ENCODE measurements around the gene LPCAT3.

LPCAT3 gene

GRCh38 chr12:6938353-6939190 lies 79.7 kb downstream of the LPCAT3 start:
- Histone ChIP-seq H3K4me3 (ENCODE audit: low read depth, low read length) (peak overlapping the region; percentile 13), H3K27ac (ENCODE audit: extremely low read depth, low read depth, low read length) (peak overlapping the region; percentile 25; the same call in 1 of the 2 replicates), H3K9me3 (ENCODE audit: control insufficient read depth, insufficient read depth, low read depth, low read length) (no peaks in the 10 kb centered on the region), H3K4me1 (ENCODE audit: control insufficient read depth, insufficient read depth, low read length) (peaks cover 6% of the 10 kb centered on the region), H3K36me3 (ENCODE audit: control insufficient read depth in 2 of 2, insufficient read depth in 1 of 2, low read length in 2 of 2) (peaks cover 28 to 66% of the 10 kb centered on the region in 2 experiments)
- ChIA-PET POLR2A (interaction anchor here (0.9 to 4.1 kb wide), 15 partner anchors 8 to 191 kb away, joined by 3 to 45 read pairs (median 5); partner anchors contain the start of genes SPSB2, TPI1 and USP5), CTCF (interaction anchor here (0.6 to 4.9 kb wide), 15 partner anchors 8 to 454 kb away, joined by 3 to 53 read pairs (median 5); partner anchors contain the start of genes CDCA3, SPSB2 and USP5)
- TF ChIP-seq HOXC10 (CRISPR knock-in tag; IDR thresholded peaks at IDR 0.05), result no peak
- peak; percentile 16; the same call in 1 of the 2 replicates for TF ChIP-seq HIC1 (tag by site-specific recombination; IDR thresholded peaks at IDR 0.05)

- ChIA-PET POLR2A (interaction anchor here (0.9 to 4.1 kb wide), 13 partner anchors 8 to 192 kb away, joined by 3 to 45 read pairs (median 5); partner anchors contain the start of genes SPSB2, TPI1 and USP5), CTCF (interaction anchor here (0.5 to 4.9 kb wide), 23 partner anchors 8 to 453 kb away, joined by 3 to 53 read pairs (median 4); partner anchors contain the start of genes CDCA3, SPSB2, TPI1 and USP5)
- Histone ChIP-seq H3K36me3 (ENCODE audit: control insufficient read depth in 2 of 2, insufficient read depth in 1 of 2, low read length in 2 of 2) (peaks cover 30 to 75% of the 10 kb centered on the region in 2 experiments), H3K4me3 (ENCODE audit: low read depth, low read length) (peak overlapping the region; percentile 54), H3K4me1 (ENCODE audit: control insufficient read depth, insufficient read depth, low read length) (peaks cover 6% of the 10 kb centered on the region), H3K9me3 (ENCODE audit: control insufficient read depth, insufficient read depth, low read depth, low read length) (no peaks in the 10 kb centered on the region), H3K27ac (ENCODE audit: extremely low read depth, low read depth, low read length) (peak overlapping the region; percentile 95)
- TF ChIP-seq ZSCAN18 (tag by site-specific recombination; IDR thresholded peaks at IDR 0.05) (no peak), HIC1 (tag by site-specific recombination; IDR thresholded peaks at IDR 0.05) (peak; percentile 48), ZBTB7A (tag by site-specific recombination; IDR thresholded peaks at IDR 0.05; ENCODE audit: low read depth) (peak; percentile 55; the same call in 1 of the 2 replicates), ZNF692 (tag by site-specific recombination; IDR thresholded peaks at IDR 0.05) (peak; percentile 82), KLF16 (tag by site-specific recombination; IDR thresholded peaks at IDR 0.05) (peak; percentile 98), ZNF138 (tag by site-specific recombination; IDR thresholded peaks at IDR 0.05; ENCODE audit: borderline replicate concordance) (no peak), ZSCAN23 (tag by site-specific recombination; IDR thresholded peaks at IDR 0.05) (0 out of 2 replicates have a peak, but pooled peaks have one; percentile 17), ZNF785 (tag by site-specific recombination; IDR thresholded peaks at IDR 0.05) (no peak; the same call in 1 of the 2 replicates), ZNF529 (tag by site-specific recombination; IDR thresholded peaks at IDR 0.05; ENCODE audit: insufficient replicate concordance) (no peak), MEIS1 (CRISPR knock-in tag; IDR thresholded peaks at IDR 0.05; ENCODE audit: borderline replicate concordance) (no peak), ZNF426 (tag by site-specific recombination; IDR thresholded peaks at IDR 0.05) (no peak), FEZF1 (tag by site-specific recombination; IDR thresholded peaks at IDR 0.05) (no peak), ZNF660 (tag by site-specific recombination; IDR thresholded peaks at IDR 0.05) (peak; percentile 89), ZNF488 (tag by site-specific recombination; IDR thresholded peaks at IDR 0.05) (no peak), CTCF (tag by site-specific recombination; IDR thresholded peaks at IDR 0.05) (peak; percentile 98), ZNF548 (tag by site-specific recombination; IDR thresholded peaks at IDR 0.05) (no peak), ZFP37 (tag by site-specific recombination; IDR thresholded peaks at IDR 0.05) (peak; percentile 98), GLI2 (tag by site-specific recombination; IDR thresholded peaks at IDR 0.05; ENCODE audit: borderline replicate concordance, low read depth) (no peak)
These were observed 80.6 kb downstream of the LPCAT3 start for GRCh38 chr12:6937481-6938352.

All from HEK293 (cell line).